Heart left ventricle (tissue), 16 donors: Measurements from ENCODE around the gene HMGN1. TPM values are rescaled to one million over a fixed set of nuclear protein-coding genes. Genes with fewer than 3 reads are reported as not detected.

Experiments
- ATAC-seq, 4 donors: fragments of 200-7000 bp; cut with Tn5 transposase; one replicate each; pipeline ENCODE4 v1.9.1; 2020 to 2022; ENCODE audit warnings: moderate library complexity in 4 of 4, mild to moderate bottlenecking in 3 of 4, moderate number of reproducible peaks in 1 of 4
- DNase-seq, 5 donors: peaks; one replicate each; pipeline ENCODE4 v3.0.0-alpha.2; 2020
- H3K27ac ChIP-seq, 12 donors: fragments of 200-600 bp; sonication (generic) in 4 of 12; one replicate each; pipeline versions ENCODE4 v1.5.0 to v1.8.0; 2016 to 2022; ENCODE audit warnings: mild to moderate bottlenecking in 2 of 12
- H3K27me3 ChIP-seq, 9 donors: fragments of 200-600 bp; sonication (generic) in 2 of 9; one replicate each; pipeline versions ENCODE4 v1.5.1 to v1.8.0; 2016 to 2022; ENCODE audit warnings: mild to moderate bottlenecking in 3 of 9
- H3K36me3 ChIP-seq, 9 donors: fragments of 200-600 bp; sonication (generic) in 2 of 9; one replicate each; pipeline versions ENCODE4 v1.5.0 to v1.8.0; 2018 to 2022; ENCODE audit warnings: mild to moderate bottlenecking in 2 of 9
- H3K4me1 ChIP-seq, 12 donors: fragments of 200-600 bp; sonication (generic) in 4 of 12; one replicate each; pipeline versions ENCODE4 v1.5.0 to v1.8.0; 2016 to 2022; ENCODE audit warnings: mild to moderate bottlenecking in 3 of 12
- H3K4me3 ChIP-seq, 12 donors: fragments of 200-600 bp; sonication (generic) in 4 of 12; one replicate each; pipeline versions ENCODE4 v1.5.0 to v1.8.0; 2017 to 2022; ENCODE audit warnings: mild to moderate bottlenecking in 9 of 12, moderate library complexity in 4 of 12
- H3K9me3 ChIP-seq, 12 donors: fragments of 200-600 bp; sonication (generic) in 4 of 12; one replicate each; pipeline versions ENCODE4 v1.5.0 to v1.8.0; 2016 to 2022; ENCODE audit warnings: mild to moderate bottlenecking in 1 of 12
- POLR2A ChIP-seq, 2 donors: fragments of 450-650 bp; IDR thresholded peaks; one replicate each; pipeline ENCODE4 v1.6.1; 2017; ENCODE audit warnings: antibody characterized with exemption in 2 of 2, mild to moderate bottlenecking in 2 of 2, moderate library complexity in 2 of 2
- WGBS, 4 donors: extraction: QIAGEN DNeasy Blood & Tissue Kit in 2 of 4; methylation state at CpG; one replicate each; pipeline versions ENCODE4 v1.1.5 to v1.1.7; 2013 to 2018; 5-methylcytosine and 5-hydroxymethylcytosine counted together
- intact Hi-C, 10 donors: fragments of 100-400 bp; cut with DNase I; formaldehyde crosslinking; loops; one replicate each; pipeline versions ENCODE4 v1.11.1 to v1.14.2; 2022
- polyA plus RNA-seq, 2 donors: library from polyadenylated mRNA; stranded (reverse); fragments of 200-250 nt; gene quantifications; one replicate each; pipeline ENCODE4 v1.2.3, GENCODE V29; 2013
- total RNA-seq, 9 donors: library from RNA; depleted of rRNA in 2 of 9; stranded (reverse); fragments of >200 nt in 2 of 9; fragmentation: NEBNext Ultra II Directional in 3 of 9; extraction: Animal tissue kit (Norgen Biotek cat#: 25700) in 3 of 9; gene quantifications; one replicate each; pipeline versions ENCODE4 v1.1.0 to v1.2.4, GENCODE V29; 2016 to 2023
- TF ChIP-seq, protein P1 (sequence below), 12 donors: fragments of 200-600 bp; sonication (generic) in 4 of 12; IDR thresholded peaks; one replicate each; pipeline versions ENCODE4 v1.5.0 to v1.8.0; 2018 to 2022; ENCODE audit warnings: antibody characterized with exemption in 12 of 12, mild to moderate bottlenecking in 5 of 12
- donor health status: ischemic (EF 13 %, LVEDD 7.1; RV severe dilation, severe dysfunction).
- donor health status: healthy with polysubstance abuse.
- donor health status: DM: no; HTN: yes; CAD: no.
- donor health status: DM: no; HTN: no; CAD: no.
- donor health status: ischemic (EF 25% LVEDD 6.9; RV normal size, moderate dysfunction).
- donor health status: ischemic (EF 25% LVEDD 5.7; RV mildly dilated, moderate dysfunction).
- donor health status: healthy.
- donor health status: DM: yes; HTN: yes; CAD: no.
- donor health status: ischemic (EF 35%, LVEDD 5.7; RV mildly dilated, moderate dysfunction).
- donor health status: nonischemic (EF 11% LVEDD 7.7; RV severe dilation, severe dysfunction).
- donor health status: DM: yes; HTN: yes; CAD: no.
- donor health status: PGD.
- donor health status: ischemic (EF 29% LVEDD 5.4; RV normal size, mild dysfunction).
- donor health status: nonischemic (EF 23%, LVEDD 6.1; RV moderate dilation, normal function).

HMGN1 gene
- total and polyA plus RNA-seq, 11 donors: 35.9 to 108 (median 43.9) TPM

DNA sequence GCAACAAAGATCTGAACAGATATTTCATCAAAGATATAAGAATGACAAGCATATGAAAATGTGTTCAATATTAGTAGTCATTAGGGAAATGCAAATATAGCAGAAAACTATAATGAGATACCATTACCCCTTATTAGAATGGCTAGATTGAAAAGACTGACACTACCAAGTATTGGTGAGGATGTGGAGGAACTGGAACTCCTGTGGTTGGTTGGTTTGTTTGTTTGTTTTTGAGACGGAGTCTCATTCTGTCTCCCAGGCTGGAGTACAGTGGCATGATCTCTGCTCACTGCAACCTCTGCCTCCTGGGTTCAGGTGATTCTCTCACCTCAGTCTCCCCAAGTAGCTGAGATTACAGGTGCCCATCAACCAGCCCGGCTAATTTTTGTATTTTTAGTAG is 18.9 kb upstream of the HMGN1 start:
- no peaks in the 10 kb centered on the region for H3K27me3 ChIP-seq
- no peak overlapping the region for H3K4me3 ChIP-seq
- ATAC-seq (no peak), DNase-seq (no peak)
- H3K36me3 ChIP-seq: no peaks in the 10 kb centered on the region
- no peak for TF ChIP-seq POLR2A (IDR thresholded peaks at IDR 0.05)
- intact Hi-C loops: no loop called here
- peaks cover 0 to 11% (median 0%) of the 10 kb centered on the region in 12 donors for H3K4me1 ChIP-seq
- no peaks in the 10 kb centered on the region for H3K9me3 ChIP-seq
- no peak overlapping the region for H3K27ac ChIP-seq
- WGBS, 4 donors: 87 to 96% (median 93%) methylated on average over 2 of the region's 2 CpGs

DNA sequence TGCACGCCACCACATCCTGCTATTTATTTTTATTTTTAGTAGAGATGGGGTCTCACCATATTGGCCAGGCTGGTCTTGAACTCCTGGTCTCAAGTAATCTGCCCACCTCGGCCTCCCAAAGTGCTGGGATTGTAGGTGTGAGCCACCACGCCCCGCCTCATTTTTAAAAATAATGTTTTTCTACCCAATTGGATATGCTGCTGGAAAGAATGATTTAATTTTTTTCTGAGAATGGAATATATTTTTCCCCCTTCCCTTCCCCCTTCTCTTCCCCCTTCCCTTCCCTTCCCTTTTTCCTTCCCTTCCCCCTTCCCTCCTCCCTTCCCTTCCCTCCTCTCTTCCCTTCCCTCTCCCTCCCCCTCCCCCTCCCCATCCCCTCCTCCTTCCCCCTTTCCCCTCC is 17.7 kb upstream of the HMGN1 start:
- Histone ChIP-seq H3K4me3 (no peak overlapping the region), H3K36me3 (no peaks in the 10 kb centered on the region), H3K27me3 (no peaks in the 10 kb centered on the region), H3K4me1 (peaks cover 0 to 13% (median 0%) of the 10 kb centered on the region in 12 donors), H3K27ac (no peak overlapping the region), H3K9me3 (no peaks in the 10 kb centered on the region)
- TF ChIP-seq, protein P1, sequence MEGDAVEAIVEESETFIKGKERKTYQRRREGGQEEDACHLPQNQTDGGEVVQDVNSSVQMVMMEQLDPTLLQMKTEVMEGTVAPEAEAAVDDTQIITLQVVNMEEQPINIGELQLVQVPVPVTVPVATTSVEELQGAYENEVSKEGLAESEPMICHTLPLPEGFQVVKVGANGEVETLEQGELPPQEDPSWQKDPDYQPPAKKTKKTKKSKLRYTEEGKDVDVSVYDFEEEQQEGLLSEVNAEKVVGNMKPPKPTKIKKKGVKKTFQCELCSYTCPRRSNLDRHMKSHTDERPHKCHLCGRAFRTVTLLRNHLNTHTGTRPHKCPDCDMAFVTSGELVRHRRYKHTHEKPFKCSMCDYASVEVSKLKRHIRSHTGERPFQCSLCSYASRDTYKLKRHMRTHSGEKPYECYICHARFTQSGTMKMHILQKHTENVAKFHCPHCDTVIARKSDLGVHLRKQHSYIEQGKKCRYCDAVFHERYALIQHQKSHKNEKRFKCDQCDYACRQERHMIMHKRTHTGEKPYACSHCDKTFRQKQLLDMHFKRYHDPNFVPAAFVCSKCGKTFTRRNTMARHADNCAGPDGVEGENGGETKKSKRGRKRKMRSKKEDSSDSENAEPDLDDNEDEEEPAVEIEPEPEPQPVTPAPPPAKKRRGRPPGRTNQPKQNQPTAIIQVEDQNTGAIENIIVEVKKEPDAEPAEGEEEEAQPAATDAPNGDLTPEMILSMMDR (IDR thresholded peaks at IDR 0.05): no peak
- TF ChIP-seq POLR2A (IDR thresholded peaks at IDR 0.05): no peak
- no peak for DNase-seq
- intact Hi-C loops: no loop called here
- 92 to 96% (median 93%) methylated on average over 4 of the region's 4 CpGs for WGBS, 4 donors
- no peak for ATAC-seq

DNA sequence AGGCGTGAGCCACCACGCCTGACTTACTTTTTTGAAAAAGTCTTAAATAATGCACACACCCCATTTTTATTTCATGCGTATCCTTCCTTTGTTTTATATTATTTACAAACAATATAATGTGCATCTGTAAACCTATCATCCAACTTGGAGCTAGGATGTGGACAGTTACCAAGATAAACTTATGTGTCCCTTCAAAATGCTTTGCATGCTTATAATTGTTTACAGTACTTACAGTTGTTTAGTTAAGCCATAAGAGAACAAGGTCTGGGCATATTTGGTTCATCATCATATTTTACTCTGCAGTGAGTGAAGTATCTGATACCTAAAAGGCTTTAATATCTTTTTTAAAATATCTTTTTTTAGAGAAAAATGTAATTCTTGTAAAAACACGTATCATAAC is 16.1 kb upstream of the HMGN1 start:
- DNase-seq: no peak

DNA sequence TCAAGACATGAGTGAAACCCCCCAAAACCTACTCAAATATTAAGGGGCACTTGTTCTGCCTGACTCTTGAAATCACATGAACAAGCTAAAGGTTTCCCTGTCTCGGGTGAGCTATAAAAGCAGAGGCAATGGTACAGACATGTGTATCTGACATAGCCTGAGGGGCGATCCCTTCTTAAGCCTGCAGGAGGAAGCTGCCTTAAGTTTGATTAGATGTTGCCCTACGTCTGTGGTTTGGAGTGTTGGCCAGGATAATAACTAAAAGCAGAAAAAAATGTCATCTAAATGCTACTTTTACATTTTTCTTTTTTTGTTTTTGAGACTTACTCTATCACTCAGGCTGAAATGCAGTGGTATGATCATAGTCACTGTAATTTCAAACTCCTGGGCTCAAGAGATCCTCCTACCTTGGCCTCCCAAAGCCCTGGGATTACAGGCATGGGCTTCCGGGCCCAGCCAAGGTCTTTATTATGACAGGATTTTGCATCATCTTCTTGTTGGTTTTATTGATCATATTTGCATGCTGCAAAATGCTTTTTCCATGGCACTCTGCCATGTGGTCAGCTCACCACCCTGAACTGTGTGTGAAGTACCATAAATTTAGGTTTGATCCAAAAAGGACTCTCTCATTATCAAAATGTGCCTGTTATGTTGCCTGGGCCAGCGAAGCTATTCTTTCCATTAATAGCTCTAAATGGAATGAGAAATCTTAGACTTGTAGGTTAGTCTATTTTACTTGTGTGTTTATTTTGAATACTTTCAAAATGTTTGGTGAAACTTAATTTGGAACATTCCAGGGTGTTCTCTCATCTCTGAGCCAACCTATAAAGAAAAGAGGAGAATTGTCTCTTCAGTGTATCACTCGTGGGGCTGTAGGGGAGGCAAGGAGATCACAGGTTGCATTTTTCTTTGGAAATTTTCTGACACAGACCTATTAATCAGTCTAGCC is 15.0 kb upstream of the HMGN1 start:
- Histone ChIP-seq H3K4me3 (no peak overlapping the region), H3K36me3 (no peaks in the 10 kb centered on the region), H3K9me3 (no peaks in the 10 kb centered on the region), H3K4me1 (peaks cover 0 to 3% (median 0%) of the 10 kb centered on the region in 12 donors), H3K27me3 (no peaks in the 10 kb centered on the region), H3K27ac (no peak overlapping the region)
- TF ChIP-seq, protein P1 (IDR thresholded peaks at IDR 0.05): no peak
- TF ChIP-seq POLR2A (IDR thresholded peaks at IDR 0.05): no peak
- WGBS, 4 donors: 82 to 86% (median 85%) methylated on average over 6 of the region's 6 CpGs
- ATAC-seq (no peak), DNase-seq (no peak)
- intact Hi-C loops: no loop called here

More for the DNA sequence above, 16.1 kb upstream of the HMGN1 start:
- TF ChIP-seq POLR2A (IDR thresholded peaks at IDR 0.05): no peak
- TF ChIP-seq, protein P1 (IDR thresholded peaks at IDR 0.05): no peak
- H3K9me3 ChIP-seq: no peaks in the 10 kb centered on the region
- no peak overlapping the region for H3K27ac ChIP-seq
- intact Hi-C loops: no loop called here
- H3K4me1 ChIP-seq: peaks cover 0 to 6% (median 0%) of the 10 kb centered on the region in 12 donors
- H3K36me3 ChIP-seq: no peaks in the 10 kb centered on the region
- no peaks in the 10 kb centered on the region for H3K27me3 ChIP-seq
- WGBS, 4 donors: 91 to 95% (median 94%) methylated on average over 4 of the region's 4 CpGs
- no peak overlapping the region for H3K4me3 ChIP-seq
- ATAC-seq: no peak
